Endothelial cell of umbilical vein (primary cell): Measurements from ENCODE around the gene TTC9B. TPM values are rescaled to one million over a fixed set of nuclear protein-coding genes. Genes with fewer than 3 reads are reported as not detected.

Experiments used
- BruUV-seq: library from RNA; stranded (reverse); fragments of 400-500 nt; replicated peaks from 2 replicates; lab custom pipeline; 2021; lab: Mats Ljungman, UMichigan
- CTCF ChIA-PET: fragments of 300-600, 350-600 bp; sonication (Branson Sonifier 250); formaldehyde crosslinking; loops from one replicate; lab custom pipeline; 2021; ENCODE audit warnings: antibody characterized with exemption, inconsistent platforms; lab: Charles Lee
- POLR2A ChIA-PET: fragments of 300-600, 350-600 bp; sonication (Branson Sonifier 250); formaldehyde crosslinking; loops from one replicate; lab custom pipeline; 2021; ENCODE audit warnings: antibody characterized with exemption, inconsistent platforms; lab: Charles Lee
- DNase-seq: peaks from one replicate; pipeline ENCODE4 v3.0.0-alpha.2; 2011; ENCODE audit warnings: low read depth, low spot score
- FAIRE-seq: peaks from 2 replicates; lab custom pipeline; 2011; peaks lifted over from hg19 to GRCh38; lab: Jason Lieb, UNC
- H2AFZ ChIP-seq: 2 replicates; pipeline ENCODE4 v1.6.0; 2012; ENCODE audit warnings: low read depth, low read length, control low read depth, inconsistent platforms
- H3K27ac ChIP-seq: 2 replicates; pipeline ENCODE4 v1.5.1; 2011; ENCODE audit warnings: low read depth, mild to moderate bottlenecking, control low read depth, low read length, moderate library complexity; ENCODE audit not compliant: insufficient read depth
- H3K27me3 ChIP-seq, 2 experiments: 2 replicates each; pipeline versions ENCODE4 v1.6.0 to v1.6.1; 2011; ENCODE audit warnings: low read length in 2 of 2, mixed read lengths in 1 of 2; ENCODE audit not compliant: control insufficient read depth in 2 of 2, insufficient read depth in 2 of 2
- H3K36me3 ChIP-seq, 2 experiments: 2 replicates in 1 of 2; 3 replicates in 1 of 2; pipeline ENCODE4 v1.5.1; 2011; ENCODE audit warnings: low read length in 2 of 2, mild to moderate bottlenecking in 1 of 2, moderate library complexity in 1 of 2; ENCODE audit not compliant: control insufficient read depth in 2 of 2, insufficient read depth in 2 of 2; ENCODE audit errors: extremely low read depth in 1 of 2
- H3K4me1 ChIP-seq: 3 replicates; pipeline ENCODE4 v1.5.1; 2011; ENCODE audit warnings: mild to moderate bottlenecking, low read length; ENCODE audit not compliant: control insufficient read depth, insufficient read depth; ENCODE audit errors: extremely low read depth
- H3K4me2 ChIP-seq: 2 replicates; pipeline ENCODE4 v1.6.1; 2011; ENCODE audit warnings: low read length, control low read depth, mixed read lengths; ENCODE audit not compliant: insufficient read depth
- H3K4me3 ChIP-seq, 3 experiments: fragments of 200-600 bp in 1 of 3; sonication (generic), shearing (Covaris generic) in 1 of 3; replicated peaks in 1 of 3; 2 replicates each; pipeline ENCODE4 v1.5.1; 2011 to 2016; ENCODE audit warnings: control low read depth in 3 of 3, low read length in 3 of 3, mild to moderate bottlenecking in 2 of 3, inconsistent platforms in 1 of 3, low read depth in 1 of 3, moderate library complexity in 1 of 3; ENCODE audit not compliant: insufficient read depth in 1 of 3
- H3K79me2 ChIP-seq: 2 replicates; pipeline ENCODE4 v1.6.0; 2012; ENCODE audit warnings: low read length, inconsistent platforms; ENCODE audit not compliant: control insufficient read depth, insufficient read depth
- H3K9ac ChIP-seq: replicated peaks from 2 replicates; pipeline ENCODE3; 2011; ENCODE audit warnings: low read length, control low read depth; ENCODE audit not compliant: insufficient read depth; ENCODE audit errors: extremely low read depth
- H3K9me1 ChIP-seq: replicated peaks from 3 replicates; pipeline ENCODE4 v1.6.0; 2011; ENCODE audit warnings: mild to moderate bottlenecking, low read length; ENCODE audit not compliant: control insufficient read depth, insufficient read depth; ENCODE audit errors: extremely low read depth
- H3K9me3 ChIP-seq: replicated peaks from 2 replicates; pipeline ENCODE4 v1.5.1; 2012; ENCODE audit warnings: low read length, inconsistent platforms; ENCODE audit not compliant: control insufficient read depth, insufficient read depth
- H4K20me1 ChIP-seq: replicated peaks from 2 replicates; pipeline ENCODE3; 2011; ENCODE audit warnings: mild to moderate bottlenecking, low read length; ENCODE audit not compliant: control insufficient read depth, insufficient read depth; ENCODE audit errors: extremely low read depth
- EZH2 ChIP-seq: IDR thresholded peaks from 2 replicates; pipeline ENCODE4 v1.6.1; 2012; ENCODE audit warnings: borderline replicate concordance, low read depth, mild to moderate bottlenecking, moderate library complexity, low read length, inconsistent platforms; ENCODE audit not compliant: severe bottlenecking
- FOS ChIP-seq: IDR thresholded peaks from 2 replicates; pipeline ENCODE4 v1.6.1; 2011; ENCODE audit warnings: mild to moderate bottlenecking, low read length, moderate library complexity, borderline replicate concordance; ENCODE audit not compliant: insufficient read depth
- GATA2 ChIP-seq: IDR thresholded peaks from 2 replicates; pipeline ENCODE4 v1.7.0; 2011; ENCODE audit warnings: low read depth, mild to moderate bottlenecking, moderate library complexity, mixed read lengths, low read length; ENCODE audit not compliant: insufficient read length, insufficient read depth
- JUN ChIP-seq: IDR thresholded peaks from 2 replicates; pipeline ENCODE4 v1.6.1; 2011; ENCODE audit warnings: borderline replicate concordance, low read depth; ENCODE audit not compliant: insufficient read length, insufficient read depth
- MYC ChIP-seq: IDR thresholded peaks from one replicate; pipeline ENCODE4 v1.6.1; 2011; ENCODE audit warnings: mild to moderate bottlenecking, low read depth, low read length
- POLR2A ChIP-seq: IDR thresholded peaks from 2 replicates; pipeline ENCODE4 v1.6.1; 2012; ENCODE audit warnings: low read depth, mild to moderate bottlenecking, control low read depth, low read length
- POLR2AphosphoS5 ChIP-seq: IDR thresholded peaks from 2 replicates; pipeline ENCODE4 v1.6.1; 2012; ENCODE audit warnings: low read depth, mild to moderate bottlenecking, control low read depth, low read length, moderate library complexity; ENCODE audit not compliant: insufficient read depth
- dilution Hi-C: fragments of 300-500 bp; cut with MboI; formaldehyde crosslinking; loops from one replicate; pipeline ENCODE4 v1.15.0; 2019; ENCODE audit warnings: low sequenced_read_pairs; ENCODE audit not compliant: extremely low pct_ligation_motif_present
- intact Hi-C: fragments of 100-400 bp; cut with micrococcal nuclease; formaldehyde crosslinking; loops from one replicate; pipeline ENCODE4 v1.10.0; 2022
- polyA plus RNA-seq, 4 experiments: library from polyadenylated mRNA; depleted of rRNA in 3 of 4; stranded (reverse) in 3 of 4; unstranded in 1 of 4; fragments of >200 nt; gene quantifications; 2 replicates each; pipeline versions ENCODE4 v1.2.1 to v1.2.3, GENCODE V29; 2011 to 2012; ENCODE audit warnings: missing spikeins in 1 of 4
- total RNA-seq: library from RNA; stranded (reverse); gene quantifications from 2 replicates; pipeline ENCODE4 v1.2.3, GENCODE V29; 2021
- TF ChIP-seq, protein P1 (sequence below): IDR thresholded peaks from 2 replicates; pipeline ENCODE4 v1.6.1; 2011; ENCODE audit not compliant: insufficient read depth, insufficient read length
- TF ChIP-seq, protein P2 (sequence below), 2 donors: IDR thresholded peaks; 1 replicate in 1 of 2; 2 replicates in 1 of 2; pipeline ENCODE4 v1.5.1; 2011; ENCODE audit warnings: low read length in 2 of 2, mild to moderate bottlenecking in 2 of 2, moderate library complexity in 2 of 2, control low read depth in 1 of 2, inconsistent platforms in 1 of 2, low read depth in 1 of 2; ENCODE audit not compliant: insufficient read depth in 1 of 2; ENCODE audit errors: extremely low read depth in 1 of 2

Gene TTC9B
- total and polyA plus RNA-seq, 2 donors (not counting 3 experiments of a cell fraction or from before 2014, with no cell fraction given): not detected

DNA sequence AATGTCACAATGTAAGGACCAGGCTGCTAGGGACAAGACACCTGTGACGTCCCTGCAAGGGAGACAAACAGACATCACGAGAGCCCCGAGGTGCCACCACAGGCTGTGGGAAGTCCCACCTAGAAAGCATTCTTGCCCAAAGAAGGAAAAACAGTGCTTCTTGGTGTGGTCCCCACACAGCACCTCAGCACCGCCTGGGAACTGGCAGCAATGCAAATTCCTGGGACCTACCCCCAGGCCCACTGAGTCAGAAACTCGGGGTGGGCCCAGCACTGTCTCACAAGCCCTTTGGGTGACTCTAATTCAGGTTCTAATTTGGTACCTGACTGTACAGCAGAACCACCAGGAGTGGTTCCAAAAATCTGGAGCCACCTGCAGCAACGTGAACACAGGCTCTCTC, 22.1 kb upstream of the TTC9B start:
- Histone ChIP-seq H2AFZ (no peak overlapping the region), H3K27ac (no peak overlapping the region), H3K9me1 (no peaks in the 10 kb centered on the region), H3K79me2 (peaks cover under 1% of the 10 kb centered on the region), H3K4me2 (no peak overlapping the region), H3K4me1 (peaks cover 16% of the 10 kb centered on the region), H3K36me3 (peaks cover 4 to 36% of the 10 kb centered on the region in 2 experiments), H3K27me3 (no peaks in the 10 kb centered on the region), H3K9ac (no peak overlapping the region), H4K20me1 (no peaks in the 10 kb centered on the region), H3K4me3 (no peak overlapping the region), H3K9me3 (no peaks in the 10 kb centered on the region)
- BruUV-seq: no TSS peak
- DNase-seq (no peak), FAIRE-seq (no peak)
- intact Hi-C loops: no loop called here
- dilution Hi-C loops: no loop called here
- ChIA-PET CTCF (interaction anchor here (1.1 kb wide), 1 partner anchor 65 kb away, joined by 3 read pairs; no protein-coding TSS in a partner anchor), POLR2A (interaction anchor here (0.6 kb wide), 1 partner anchor 21 kb away, joined by 4 read pairs; no protein-coding TSS in a partner anchor)
- TF ChIP-seq MYC (no peak), POLR2A (no peak), EZH2 (no peak), POLR2AphosphoS5 (no peak), GATA2 (no peak), FOS (no peak), JUN (no peak)
- TF ChIP-seq, protein P1, sequence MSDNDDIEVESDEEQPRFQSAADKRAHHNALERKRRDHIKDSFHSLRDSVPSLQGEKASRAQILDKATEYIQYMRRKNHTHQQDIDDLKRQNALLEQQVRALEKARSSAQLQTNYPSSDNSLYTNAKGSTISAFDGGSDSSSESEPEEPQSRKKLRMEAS: no peak
- TF ChIP-seq, protein P2, sequence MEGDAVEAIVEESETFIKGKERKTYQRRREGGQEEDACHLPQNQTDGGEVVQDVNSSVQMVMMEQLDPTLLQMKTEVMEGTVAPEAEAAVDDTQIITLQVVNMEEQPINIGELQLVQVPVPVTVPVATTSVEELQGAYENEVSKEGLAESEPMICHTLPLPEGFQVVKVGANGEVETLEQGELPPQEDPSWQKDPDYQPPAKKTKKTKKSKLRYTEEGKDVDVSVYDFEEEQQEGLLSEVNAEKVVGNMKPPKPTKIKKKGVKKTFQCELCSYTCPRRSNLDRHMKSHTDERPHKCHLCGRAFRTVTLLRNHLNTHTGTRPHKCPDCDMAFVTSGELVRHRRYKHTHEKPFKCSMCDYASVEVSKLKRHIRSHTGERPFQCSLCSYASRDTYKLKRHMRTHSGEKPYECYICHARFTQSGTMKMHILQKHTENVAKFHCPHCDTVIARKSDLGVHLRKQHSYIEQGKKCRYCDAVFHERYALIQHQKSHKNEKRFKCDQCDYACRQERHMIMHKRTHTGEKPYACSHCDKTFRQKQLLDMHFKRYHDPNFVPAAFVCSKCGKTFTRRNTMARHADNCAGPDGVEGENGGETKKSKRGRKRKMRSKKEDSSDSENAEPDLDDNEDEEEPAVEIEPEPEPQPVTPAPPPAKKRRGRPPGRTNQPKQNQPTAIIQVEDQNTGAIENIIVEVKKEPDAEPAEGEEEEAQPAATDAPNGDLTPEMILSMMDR (IDR thresholded peaks at IDR 0.05; ENCODE audit: extremely low read depth in 1 of 2, insufficient read depth in 1 of 2, low read depth in 1 of 2, low read length in 2 of 2): no peak
